ENCODE measurements around the gene STX12.

STX12 gene

GRCh38 chr1:27755865-27756264 lies 17.2 kb upstream of the STX12 start:
- CTCF ChIA-PET: interaction anchor here (1.4 to 2.4 kb wide), 3 partner anchors 10 to 20 kb away, joined by 4 to 11 read pairs (median 5); no protein-coding TSS in a partner anchor

GRCh38 chr1:27759236-27759635 lies 13.8 kb upstream of the STX12 start:
- CTCF ChIA-PET: interaction anchor here (0.9 to 2.9 kb wide), 4 partner anchors 9 to 20 kb away, joined by 4 to 13 read pairs (median 6); partner anchors contain the start of gene STX12
- TF ChIP-seq CTCF (IDR thresholded peaks at IDR 0.05; ENCODE audit: control extremely low read depth, extremely low read depth, low read depth, missing control alignments): no peak
- no peak for DNase-seq (ENCODE audit: extremely low spot score)
- POLR2A ChIA-PET: no interaction called here

More at GRCh38 chr1:27755865-27756264, 17.2 kb upstream of the STX12 start:
- no peak for DNase-seq (ENCODE audit: extremely low spot score)
- no peak for TF ChIP-seq CTCF (IDR thresholded peaks at IDR 0.05; ENCODE audit: control extremely low read depth, extremely low read depth, low read depth, missing control alignments)
- POLR2A ChIA-PET: no interaction called here

GRCh38 chr1:27760426-27760825 lies 12.6 kb upstream of the STX12 start:
- DNase-seq (ENCODE audit: extremely low spot score): no peak
- ChIA-PET CTCF (interaction anchor here (0.8 to 2.9 kb wide), 4 partner anchors 9 to 449 kb away, joined by 3 to 13 read pairs (median 3); no protein-coding TSS in a partner anchor), POLR2A (no interaction called here)
- TF ChIP-seq CTCF (IDR thresholded peaks at IDR 0.05; ENCODE audit: control extremely low read depth, extremely low read depth, low read depth, missing control alignments): no peak

GRCh38 chr1:27762033-27762432 lies 11.0 kb upstream of the STX12 start:
- CTCF ChIA-PET: no interaction called here

GRCh38 chr1:27763358-27763757 lies 9.7 kb upstream of the STX12 start:
- no peak for DNase-seq (ENCODE audit: extremely low spot score)
- no peak for TF ChIP-seq CTCF (IDR thresholded peaks at IDR 0.05; ENCODE audit: control extremely low read depth, extremely low read depth, low read depth, missing control alignments)
- CTCF ChIA-PET: interaction anchor here (1.6 to 3.1 kb wide), 2 partner anchors 10 to 38 kb away, joined by 3 to 7 read pairs; partner anchors contain the start of genes FAM76A and STX12
- POLR2A ChIA-PET: interaction anchor here (1.7 kb wide), 1 partner anchor 10 kb away, joined by 4 read pairs; the partner anchor contains the start of gene STX12

More at GRCh38 chr1:27762033-27762432, 11.0 kb upstream of the STX12 start:
- no peak for TF ChIP-seq CTCF (IDR thresholded peaks at IDR 0.05; ENCODE audit: control extremely low read depth, extremely low read depth, low read depth, missing control alignments)
- no peak for DNase-seq (ENCODE audit: extremely low spot score)
- POLR2A ChIA-PET: no interaction called here

GRCh38 chr1:27770293-27770830 lies 2.7 kb upstream of the STX12 start:
- POLR2A ChIA-PET: interaction anchor here (0.6 kb wide), 1 partner anchor 805 kb away, joined by 6 read pairs; no protein-coding TSS in a partner anchor
- no peak for DNase-seq (ENCODE audit: extremely low spot score)
- TF ChIP-seq CTCF (IDR thresholded peaks at IDR 0.05; ENCODE audit: control extremely low read depth, extremely low read depth, low read depth, missing control alignments): no peak
- CTCF ChIA-PET: interaction anchor here (1.4 to 3.1 kb wide), 3 partner anchors 11 to 45 kb away, joined by 3 to 13 read pairs (median 11); partner anchors contain the start of gene FAM76A
